IMR-90 (cell line): ENCODE measurements around the gene VPS41. TPM values are rescaled to one million over a fixed set of nuclear protein-coding genes. Genes with fewer than 3 reads are reported as not detected.

Experiments
- ATAC-seq: fragments of 200-7000 bp; cut with Tn5 transposase; 2 replicates; pipeline ENCODE4 v1.9.1; 2020; ENCODE audit warnings: low read depth, mild to moderate bottlenecking, moderate library complexity
- BruUV-seq: library from RNA; stranded (reverse); fragments of 400-500 nt; replicated peaks from 2 replicates; lab custom pipeline; 2021; lab: Mats Ljungman, UMichigan
- CTCF ChIA-PET: fragments of 300-600 bp; formaldehyde crosslinking; extraction: SDS; loops from one replicate; lab custom pipeline; 2021; ENCODE audit warnings: antibody characterized with exemption; lab: Yijun Ruan, JAX
- POLR2A ChIA-PET: fragments of 300-600 bp; sonication (Branson Sonifier 250); formaldehyde crosslinking; loops from one replicate; lab custom pipeline; 2022; ENCODE audit warnings: antibody characterized with exemption; ENCODE audit not compliant: unreplicated experiment; lab: Charles Lee
- DNase-seq: peaks from one replicate; pipeline ENCODE4 v3.0.0; 2013
- H2AFZ ChIP-seq: replicated peaks from 2 replicates; pipeline ENCODE3; 2013; ENCODE audit warnings: low read length, mild to moderate bottlenecking; ENCODE audit not compliant: poor library complexity
- H2AK5ac ChIP-seq: 2 replicates; pipeline ENCODE4 v1.6.1; 2013; ENCODE audit warnings: low read depth, low read length, inconsistent platforms
- H2AK9ac ChIP-seq: replicated peaks from 2 replicates; pipeline ENCODE3; 2013; ENCODE audit warnings: mild to moderate bottlenecking, low read depth, low read length, moderate library complexity; ENCODE audit not compliant: poor library complexity
- H2BK120ac ChIP-seq: 2 replicates; pipeline ENCODE4 v1.6.1; 2013; ENCODE audit warnings: low read depth, low read length, inconsistent platforms
- H2BK15ac ChIP-seq: 3 replicates; pipeline ENCODE4 v1.6.1; 2013; ENCODE audit warnings: low read depth, low read length, inconsistent platforms
- H2BK20ac ChIP-seq: 2 replicates; pipeline ENCODE4 v1.6.1; 2013; ENCODE audit warnings: low read depth, mild to moderate bottlenecking, inconsistent platforms, low read length, moderate library complexity
- H2BK5ac ChIP-seq: 2 replicates; pipeline ENCODE4 v1.6.1; 2013; ENCODE audit warnings: mild to moderate bottlenecking, low read depth, low read length, inconsistent platforms; ENCODE audit not compliant: poor library complexity, severe bottlenecking
- H3K14ac ChIP-seq: replicated peaks from 2 replicates; pipeline ENCODE4 v1.6.1; 2013; ENCODE audit warnings: low read depth, low read length, inconsistent platforms
- H3K18ac ChIP-seq: 2 replicates; pipeline ENCODE4 v1.6.1; 2013; ENCODE audit warnings: low read depth, low read length, control low read depth
- H3K23ac ChIP-seq: 2 replicates; pipeline ENCODE4 v1.6.1; 2013; ENCODE audit warnings: low read depth, low read length, inconsistent platforms
- H3K27ac ChIP-seq: 2 replicates; pipeline ENCODE4 v1.5.1; 2013; ENCODE audit warnings: mild to moderate bottlenecking, control low read depth, low read length; ENCODE audit not compliant: insufficient read depth
- H3K27me3 ChIP-seq: 2 replicates; pipeline ENCODE4 v1.6.1; 2013; ENCODE audit warnings: low read length; ENCODE audit not compliant: control insufficient read depth, insufficient read depth
- H3K36me3 ChIP-seq: 2 replicates; pipeline ENCODE4 v1.6.1; 2013; ENCODE audit warnings: low read length, mixed read lengths; ENCODE audit not compliant: control insufficient read depth, insufficient read depth
- H3K4ac ChIP-seq: 2 replicates; pipeline ENCODE4 v1.6.1; 2013; ENCODE audit warnings: low read depth, low read length, inconsistent platforms
- H3K4me1 ChIP-seq: 2 replicates; pipeline ENCODE4 v1.6.1; 2013; ENCODE audit warnings: low read length, mixed read lengths; ENCODE audit not compliant: control insufficient read depth, insufficient read depth
- H3K4me2 ChIP-seq: 2 replicates; pipeline ENCODE4 v1.6.1; 2013; ENCODE audit warnings: low read depth, mild to moderate bottlenecking, control low read depth, low read length, moderate library complexity
- H3K4me3 ChIP-seq: 2 replicates; pipeline ENCODE4 v1.5.1; 2013; ENCODE audit warnings: low read depth, mild to moderate bottlenecking, control low read depth, low read length, moderate library complexity; ENCODE audit not compliant: insufficient read depth
- H3K56ac ChIP-seq: 2 replicates; pipeline ENCODE4 v1.6.1; 2013; ENCODE audit warnings: low read length, inconsistent platforms; ENCODE audit not compliant: insufficient read depth; ENCODE audit errors: extremely low read depth
- H3K79me1 ChIP-seq, 2 experiments: 2 replicates each; pipeline ENCODE4 v1.6.1; 2013; ENCODE audit warnings: low read length in 2 of 2, inconsistent platforms in 1 of 2, low read depth in 1 of 2
- H3K9ac ChIP-seq: 2 replicates; pipeline ENCODE4 v1.6.1; 2013; ENCODE audit warnings: low read depth, low read length, control low read depth
- H3K9me1 ChIP-seq: 2 replicates; pipeline ENCODE4 v1.6.1; 2013; ENCODE audit warnings: low read length, inconsistent platforms; ENCODE audit not compliant: insufficient read depth
- H3K9me3 ChIP-seq: 2 replicates; pipeline ENCODE4 v1.6.1; 2013; ENCODE audit warnings: low read length; ENCODE audit not compliant: control insufficient read depth, insufficient read depth
- H4K20me1 ChIP-seq: 2 replicates; pipeline ENCODE4 v1.6.1; 2013; ENCODE audit warnings: low read length, inconsistent platforms; ENCODE audit not compliant: insufficient read depth
- H4K5ac ChIP-seq: 2 replicates; pipeline ENCODE4 v1.6.1; 2013; ENCODE audit warnings: mild to moderate bottlenecking, low read depth, low read length, control low read depth
- H4K8ac ChIP-seq, 2 experiments: 2 replicates each; pipeline ENCODE4 v1.6.1; 2013; ENCODE audit warnings: low read depth in 2 of 2, low read length in 2 of 2, control low read depth in 1 of 2, inconsistent platforms in 1 of 2
- H4K91ac ChIP-seq: 2 replicates; pipeline ENCODE4 v1.6.1; 2013; ENCODE audit warnings: low read depth, low read length, inconsistent platforms; ENCODE audit not compliant: insufficient read depth
- BHLHE40 ChIP-seq: fragments of 150-350 bp; IDR thresholded peaks from 2 replicates; pipeline ENCODE4 v1.6.1; 2016; ENCODE audit warnings: mild to moderate bottlenecking, low read depth, low read length
- CEBPB ChIP-seq: IDR thresholded peaks from 2 replicates; pipeline ENCODE4 v1.6.1; 2012; ENCODE audit warnings: low read depth, low read length, improper control_type of control experiment
- CHD1 ChIP-seq: IDR thresholded peaks from 2 replicates; pipeline ENCODE4 v1.6.1; 2012; ENCODE audit warnings: low read depth, low read length, improper control_type of control experiment
- CTCF ChIP-seq: conservative IDR thresholded peaks from 2 replicates; pipeline ENCODE4 v1.5.1; 2012; ENCODE audit warnings: mild to moderate bottlenecking, low read depth, low read length, improper control_type of control experiment
- ELK1 ChIP-seq: fragments of 150-350 bp; IDR thresholded peaks from 2 replicates; pipeline ENCODE4 v1.6.1; 2016; ENCODE audit warnings: low read depth, mild to moderate bottlenecking, low read length, moderate library complexity, borderline replicate concordance
- FOS ChIP-seq: fragments of 150-350 bp; IDR thresholded peaks from 2 replicates; pipeline ENCODE4 v1.6.1; 2016; ENCODE audit warnings: low read depth, low read length
- MAFK ChIP-seq: IDR thresholded peaks from 2 replicates; pipeline ENCODE4 v1.6.1; 2012; ENCODE audit warnings: low read depth, low read length, improper control_type of control experiment
- MAZ ChIP-seq: IDR thresholded peaks from 2 replicates; pipeline ENCODE4 v1.6.1; 2012; ENCODE audit warnings: low read depth, mild to moderate bottlenecking, low read length, improper control_type of control experiment, moderate library complexity, borderline replicate concordance
- MXI1 ChIP-seq: IDR thresholded peaks from 2 replicates; pipeline ENCODE4 v1.6.1; 2012; ENCODE audit warnings: low read depth, mild to moderate bottlenecking, low read length, moderate library complexity, borderline replicate concordance
- NFE2L2 ChIP-seq: fragments of 150-350 bp; IDR thresholded peaks from 2 replicates; pipeline ENCODE4 v1.6.1; 2016; ENCODE audit warnings: low read depth, mild to moderate bottlenecking, low read length
- POLR2A ChIP-seq: IDR thresholded peaks from 2 replicates; pipeline ENCODE4 v1.6.1; 2012; ENCODE audit warnings: mild to moderate bottlenecking, low read depth, low read length
- RAD21 ChIP-seq: IDR thresholded peaks from 2 replicates; pipeline ENCODE4 v1.6.1; 2012; ENCODE audit warnings: low read length, improper control_type of control experiment
- RCOR1 ChIP-seq: IDR thresholded peaks from 2 replicates; pipeline ENCODE4 v1.6.1; 2012; ENCODE audit warnings: mild to moderate bottlenecking, low read length, improper control_type of control experiment; ENCODE audit not compliant: insufficient replicate concordance
- SMC3 ChIP-seq: fragments of 150-350 bp; IDR thresholded peaks from 2 replicates; pipeline ENCODE4 v1.6.1; 2016; ENCODE audit warnings: low read depth, mild to moderate bottlenecking, antibody characterized with exemption, low read length, moderate library complexity
- USF2 ChIP-seq: fragments of 150-350 bp; IDR thresholded peaks from 2 replicates; pipeline ENCODE4 v1.6.1; 2017; ENCODE audit warnings: mild to moderate bottlenecking, antibody characterized with exemption, low read length, low read depth
- WGBS, 2 experiments: methylation state at CpG; one replicate each; pipeline versions ENCODE4 v1.1.5 to v1.1.7; 2013; ENCODE audit warnings: missing lambda C conversion rate in 2 of 2; ENCODE audit not compliant: insufficient read length in 1 of 2; ENCODE audit errors: extremely low coverage in 2 of 2; 5-methylcytosine and 5-hydroxymethylcytosine counted together
- dilution Hi-C: fragments of 300-500 bp; cut with HindIII; formaldehyde crosslinking; loops from one replicate; pipeline ENCODE4 v1.14.3; 2018; ENCODE audit warnings: low sequenced_read_pairs; ENCODE audit not compliant: unreplicated experiment
- in situ Hi-C: fragments of 300-500 bp; cut with MboI; formaldehyde crosslinking; loops from 3 replicates; pipeline ENCODE4 v1.14.3; 2019; ENCODE audit warnings: low sequenced_read_pairs, inconsistent platforms, mixed read lengths
- intact Hi-C: fragments of 100-400 bp; cut with micrococcal nuclease; formaldehyde crosslinking; loops from 2 replicates; pipeline ENCODE4 v1.10.0; 2022
- polyA plus RNA-seq, 3 experiments: library from polyadenylated mRNA; depleted of rRNA; stranded (reverse); fragments of >200 nt; gene quantifications; 2 replicates each; pipeline ENCODE4 v1.2.3, GENCODE V29; 2012; ENCODE audit warnings: low replicate concordance in 1 of 3
- total RNA-seq: library from RNA; depleted of rRNA; stranded (reverse); fragments of >200 nt; gene quantifications from 2 replicates; pipeline ENCODE4 v1.2.3, GENCODE V29; 2012

VPS41 gene
- total and polyA plus RNA-seq, 2 of the 4 experiments (the other 2 are of a cell fraction), result 16.0 to 28.0 TPM

- no peak overlapping the region for H2BK5ac ChIP-seq
- H3K23ac ChIP-seq, result no peak overlapping the region
- no peak overlapping the region for H4K8ac ChIP-seq
- in situ Hi-C loops, result no loop called here
- peaks cover 10 to 20% of the 10 kb centered on the region in 2 experiments; a peak in 2 of 4 replicates for H3K79me1 ChIP-seq
- H3K36me3 ChIP-seq, result no peaks in the 10 kb centered on the region
- no peak overlapping the region for H3K14ac ChIP-seq
- H3K4me2 ChIP-seq, result no peak overlapping the region
- no peak overlapping the region for H2BK120ac ChIP-seq
- no peak overlapping the region for H3K18ac ChIP-seq
- H3K27ac ChIP-seq, result no peak overlapping the region
- ChIA-PET CTCF (interaction anchor here (0.6 kb wide), 1 partner anchor 211 kb away, joined by 3 read pairs; no protein-coding TSS in a partner anchor), POLR2A (no interaction called here)
- dilution Hi-C loops, result no loop called here
- no peak overlapping the region for H2AK5ac ChIP-seq
- H3K56ac ChIP-seq, result no peak overlapping the region
- no peak overlapping the region for H3K9ac ChIP-seq
- H4K20me1 ChIP-seq, result peaks cover 12% of the 10 kb centered on the region; the same call in 1 of the 2 replicates
- no peak overlapping the region for H4K5ac ChIP-seq
- no peaks in the 10 kb centered on the region for H3K9me3 ChIP-seq
- H3K4me3 ChIP-seq, result no peak overlapping the region
- H2BK15ac ChIP-seq, result no peak overlapping the region
- BruUV-seq, result no TSS peak
- intact Hi-C loops, result no loop called here
- no peaks in the 10 kb centered on the region for H3K9me1 ChIP-seq
- H3K4ac ChIP-seq, result no peak overlapping the region
- no peaks in the 10 kb centered on the region for H3K4me1 ChIP-seq
- no CpG with 5 or more reads among the region's 8 CpGs for WGBS, 2 experiments
- no peak overlapping the region for H2AFZ ChIP-seq
- no peak overlapping the region for H2AK9ac ChIP-seq
- no peak for ATAC-seq
- DNase-seq, result no peak
- H2BK20ac ChIP-seq, result no peak overlapping the region
- no peaks in the 10 kb centered on the region for H3K27me3 ChIP-seq
- no peak overlapping the region for H4K91ac ChIP-seq
- TF ChIP-seq CEBPB (no peak), USF2 (no peak), CTCF (no peak), RCOR1 (no peak), SMC3 (no peak), MAZ (no peak), RAD21 (no peak), ELK1 (no peak), MXI1 (no peak), BHLHE40 (no peak), NFE2L2 (no peak), MAFK (no peak), POLR2A (no peak), FOS (no peak), CHD1 (no peak)
Measured at GRCh38 chr7:38878694-38879457, 30.1 kb downstream of the VPS41 start.
